Cardiac fibroblast (primary cell): ENCODE data around the gene SHROOM1.

Experiments used
- DNase-seq, 2 donors: peaks; one replicate each; pipeline versions ENCODE4 v3.0.0 to v3.0.0-alpha.2; 2010; ENCODE audit warnings: low read depth in 2 of 2
- H3K4me3 ChIP-seq, 2 donors: replicated peaks in 1 of 2; 1 replicate in 1 of 2; 2 replicates in 1 of 2; pipeline ENCODE4 v1.5.1; 2011; ENCODE audit warnings: low read depth in 2 of 2, low read length in 2 of 2, mild to moderate bottlenecking in 2 of 2, moderate library complexity in 1 of 2
- CTCF ChIP-seq: IDR thresholded peaks from one replicate; pipeline ENCODE4 v1.5.1; 2011; ENCODE audit warnings: low read depth, mild to moderate bottlenecking, low read length, inconsistent platforms

Gene SHROOM1

DNA sequence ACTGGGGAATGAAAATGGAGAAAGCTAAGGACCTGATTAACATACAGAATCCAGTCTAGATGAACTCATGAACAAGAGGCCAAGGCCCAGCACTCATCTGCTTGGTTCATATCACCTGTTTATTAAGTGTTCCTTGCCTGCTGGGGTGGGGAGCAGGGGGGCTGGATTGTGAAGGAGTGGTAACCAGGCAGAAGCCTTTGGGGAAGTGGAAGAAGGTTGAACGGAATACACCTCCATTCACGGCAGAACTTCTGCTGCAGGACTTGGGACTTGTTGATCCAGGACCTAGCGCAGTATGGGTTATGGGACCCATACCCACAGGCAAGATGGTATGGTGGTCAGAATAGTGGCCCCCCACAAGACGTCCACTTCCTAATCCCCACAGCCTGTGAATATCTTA, 44.6 kb downstream of the SHROOM1 start:
- H3K4me3 ChIP-seq: no peak overlapping the region
- no peak for TF ChIP-seq CTCF
- no peak for DNase-seq

DNA sequence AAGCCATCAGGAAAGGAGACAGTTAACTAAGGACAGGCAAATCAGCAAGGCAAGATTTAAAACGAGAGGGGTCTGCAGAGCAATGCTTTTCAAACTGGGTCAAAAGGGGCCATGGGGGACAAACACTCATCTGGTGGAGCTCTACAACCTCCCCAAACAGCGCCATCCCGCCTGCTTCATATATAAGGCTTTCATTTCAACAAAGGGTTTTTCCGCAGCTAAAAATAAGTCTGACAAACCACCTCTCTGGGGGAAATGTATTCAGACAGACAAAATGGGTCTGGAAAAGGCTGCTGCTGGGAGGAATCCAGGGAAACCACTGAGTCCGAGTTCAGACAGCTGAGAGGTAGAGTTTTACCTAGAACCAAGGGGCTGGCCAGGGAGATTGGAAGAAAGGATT, 45.1 kb downstream of the SHROOM1 start:
- peak; percentile 4 for TF ChIP-seq CTCF
- peak in 1 of 2 donors; percentile 58 for DNase-seq
- no peak overlapping the region for H3K4me3 ChIP-seq

DNA sequence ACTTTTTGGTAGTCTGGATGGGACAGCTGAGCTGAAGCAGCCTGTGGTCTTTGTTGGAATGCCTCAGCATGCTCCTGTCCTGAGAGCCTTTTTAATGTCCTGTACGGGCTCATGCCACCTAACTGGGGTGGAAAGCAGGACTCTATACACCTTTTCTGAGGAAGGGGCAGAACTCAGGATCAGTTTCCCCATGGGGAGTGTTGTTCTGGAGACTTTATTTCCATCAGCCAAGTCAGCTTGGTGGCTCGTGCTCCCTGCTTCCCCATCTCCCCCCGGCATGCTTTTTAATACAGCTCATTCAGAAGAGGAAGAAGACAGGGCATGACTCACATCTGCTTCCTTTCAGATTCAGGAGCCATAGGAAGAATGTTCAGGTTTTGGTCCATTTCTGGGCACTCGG, 48.3 kb downstream of the SHROOM1 start:
- TF ChIP-seq CTCF: no peak
- peak; percentile 42 to 73 for DNase-seq
- H3K4me3 ChIP-seq: no peak overlapping the region

GRCh38 chr5:132781029-132781428, 49.4 kb downstream of the SHROOM1 start:
- no peak overlapping the region for H3K4me3 ChIP-seq
- TF ChIP-seq CTCF: no peak
- no peak for DNase-seq

- TF ChIP-seq CTCF: no peak
- DNase-seq: no peak
- H3K4me3 ChIP-seq: no peak overlapping the region
Measured at GRCh38 chr5:132780577-132780976, 49.9 kb downstream of the SHROOM1 start.

DNA sequence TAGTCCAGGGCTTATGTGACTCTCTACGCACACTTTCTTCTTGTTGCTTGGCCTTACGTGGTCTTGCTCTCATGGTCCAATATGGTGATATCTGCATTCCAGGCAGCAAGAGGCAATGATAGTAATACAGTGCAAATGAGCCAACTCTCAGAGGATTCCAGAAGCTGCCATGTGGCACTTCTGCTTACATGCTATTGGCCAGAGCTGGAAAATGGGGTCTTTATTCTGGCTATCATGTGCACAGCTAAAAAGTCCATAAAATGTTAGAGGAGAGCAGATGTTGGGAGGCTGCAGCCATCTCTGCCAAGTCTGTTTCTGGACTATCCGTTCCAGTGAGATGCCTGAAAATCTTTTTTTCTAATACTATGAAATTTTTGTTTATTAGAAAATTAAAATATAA, 50.5 kb downstream of the SHROOM1 start:
- no peak overlapping the region for H3K4me3 ChIP-seq
- no peak for DNase-seq
- TF ChIP-seq CTCF: no peak

DNA sequence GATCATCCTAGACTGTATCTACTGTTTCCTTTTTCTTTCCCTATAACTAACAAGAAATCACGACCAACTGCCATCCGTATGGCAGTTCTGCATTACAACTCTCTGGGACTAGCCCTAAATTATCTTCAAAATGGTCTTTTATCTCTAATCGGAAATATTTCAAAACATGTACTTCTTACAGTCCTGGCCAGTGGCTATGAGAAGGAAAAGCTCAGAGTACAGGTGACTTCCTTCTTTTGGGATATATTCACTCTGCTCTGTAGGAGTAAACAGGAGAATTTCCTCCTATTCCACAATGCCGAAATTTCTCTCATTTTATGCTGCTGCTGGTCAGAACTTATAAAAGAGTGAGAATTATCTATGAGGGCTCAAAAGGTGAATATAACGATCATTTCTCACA, 51.6 kb downstream of the SHROOM1 start:
- no peak for TF ChIP-seq CTCF
- DNase-seq: no peak

More for the DNA sequence above, 51.6 kb downstream of the SHROOM1 start:
- H3K4me3 ChIP-seq: no peak overlapping the region
